BLaER1 treated with 17β-estradiol and CSF1 and Interleukin-3, amounts not matched to agents 10 nM and 100 nM (cell line): Measurements from ENCODE around the gene ZNF683.
"Not testable (repeated sequence)": the region's sequence is repeated elsewhere in the genome, so short reads cannot be mapped to it uniquely, and the experiment has no call there.

ENCODE experiments used
- H3K27ac ChIP-seq, 11 experiments: shearing (Covaris generic); formaldehyde crosslinking; 2 replicates each; pipeline ENCODE4 v1.8.1; 2022
- H3K27me3 ChIP-seq, 11 experiments: shearing (Covaris generic); formaldehyde crosslinking; 2 replicates each; pipeline ENCODE4 v1.8.1; 2022
- H3K36me3 ChIP-seq, 11 experiments: shearing (Covaris generic); formaldehyde crosslinking; 2 replicates each; pipeline ENCODE4 v1.8.1; 2022
- H3K4me1 ChIP-seq, 10 experiments: shearing (Covaris generic); formaldehyde crosslinking; 2 replicates each; pipeline ENCODE4 v1.8.1; 2022
- H3K4me2 ChIP-seq, 11 experiments: shearing (Covaris generic); formaldehyde crosslinking; 2 replicates each; pipeline ENCODE4 v1.8.1; 2022
- H3K4me3 ChIP-seq, 10 experiments: shearing (Covaris generic); formaldehyde crosslinking; 2 replicates each; pipeline ENCODE4 v1.8.1; 2022
- H3K9ac ChIP-seq, 11 experiments: shearing (Covaris generic); formaldehyde crosslinking; 2 replicates each; pipeline ENCODE4 v1.8.1; 2022
- H3K9me3 ChIP-seq, 11 experiments: shearing (Covaris generic); formaldehyde crosslinking; replicated peaks in 1 of 11; 2 replicates each; pipeline ENCODE4 v1.8.1; 2022
- H4K20me1 ChIP-seq, 11 experiments: shearing (Covaris generic); formaldehyde crosslinking; 2 replicates each; pipeline ENCODE4 v1.8.1; 2022
- Cebpa-rat ChIP-seq, 11 experiments: shearing (Covaris generic); IDR thresholded peaks; 2 replicates each; pipeline ENCODE4 v1.8.1; 2022

The ZNF683 gene

GRCh38 chr1:26337625-26338024 is 34.9 kb downstream of the ZNF683 start:
- H3K9ac ChIP-seq = no peak overlapping the region
- no peaks in the 10 kb centered on the region for H3K36me3 ChIP-seq
- 0 out of 22 replicates have a peak, but pooled peaks cover 0 to 5% (median 0%) of the 10 kb centered on the region in 11 experiments for H4K20me1 ChIP-seq
- TF ChIP-seq Cebpa-rat (IDR thresholded peaks at IDR 0.05) = no peak
- H3K27me3 ChIP-seq = peaks cover 24 to 36% (median 31%) of the 10 kb centered on the region in 11 experiments
- no peak overlapping the region for H3K4me3 ChIP-seq
- peak overlapping the region in 8 of 11 experiments; percentile 90 to 99 (median 97); a peak in 14 of 22 replicates for H3K4me2 ChIP-seq
- H3K27ac ChIP-seq = no peak overlapping the region
- H3K9me3 ChIP-seq = no peaks in the 10 kb centered on the region
- H3K4me1 ChIP-seq = peaks cover 7 to 31% (median 26%) of the 10 kb centered on the region in 10 experiments; a peak in 18 of 20 replicates

DNA sequence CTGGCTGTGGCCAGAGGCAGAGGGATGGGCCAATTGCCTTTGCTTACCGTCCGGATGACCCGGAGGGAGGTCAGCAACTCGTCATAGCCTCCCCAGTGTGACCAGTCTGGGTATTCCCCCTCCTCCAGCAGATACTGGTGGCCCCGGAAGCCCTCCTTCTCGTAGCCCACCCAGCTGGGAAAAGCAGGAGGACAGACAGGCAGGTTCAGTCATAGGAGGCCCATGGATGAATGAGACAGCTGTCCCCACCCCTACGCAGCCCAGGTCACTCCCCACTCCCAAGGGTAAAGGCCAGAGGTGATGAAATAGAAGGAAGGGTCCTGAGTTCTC is 35.4 kb downstream of the ZNF683 start:
- Histone ChIP-seq H3K36me3 (no peaks in the 10 kb centered on the region), H3K27me3 (peaks cover 24 to 36% (median 31%) of the 10 kb centered on the region in 11 experiments), H3K4me3 (peak overlapping the region in 2 of 10 experiments; percentile 55 to 66; a peak in 2 of 20 replicates), H3K4me1 (peaks cover 7 to 31% (median 26%) of the 10 kb centered on the region in 10 experiments; a peak in 18 of 20 replicates), H4K20me1 (0 out of 22 replicates have a peak, but pooled peaks cover 0 to 5% (median 0%) of the 10 kb centered on the region in 11 experiments), H3K4me2 (peak overlapping the region; percentile 90 to 99 (median 97); a peak in 20 of 22 replicates), H3K27ac (no peak overlapping the region), H3K9ac (peak overlapping the region in 2 of 11 experiments; percentile 63 to 70; a peak in 2 of 22 replicates), H3K9me3 (no peaks in the 10 kb centered on the region)
- no peak for TF ChIP-seq Cebpa-rat (IDR thresholded peaks at IDR 0.05)

- Histone ChIP-seq H3K9ac (peak overlapping the region; percentile 15 to 70 (median 58); a peak in 19 of 22 replicates), H3K4me2 (peak overlapping the region; percentile 90 to 99 (median 97)), H3K27ac (peak overlapping the region in 1 of 11 experiments; percentile 33; a peak in 2 of 22 replicates), H4K20me1 (0 out of 22 replicates have a peak, but pooled peaks cover 0 to 5% (median 0%) of the 10 kb centered on the region in 11 experiments), H3K4me1 (peaks cover 7 to 31% (median 26%) of the 10 kb centered on the region in 10 experiments; a peak in 18 of 20 replicates), H3K27me3 (peaks cover 24 to 36% (median 31%) of the 10 kb centered on the region in 11 experiments), H3K36me3 (no peaks in the 10 kb centered on the region), H3K9me3 (no peaks in the 10 kb centered on the region), H3K4me3 (peak overlapping the region; percentile 55 to 74 (median 62))
- no peak for TF ChIP-seq Cebpa-rat (IDR thresholded peaks at IDR 0.05)
Observed at GRCh38 chr1:26336477-26337205, 35.9 kb downstream of the ZNF683 start.

DNA sequence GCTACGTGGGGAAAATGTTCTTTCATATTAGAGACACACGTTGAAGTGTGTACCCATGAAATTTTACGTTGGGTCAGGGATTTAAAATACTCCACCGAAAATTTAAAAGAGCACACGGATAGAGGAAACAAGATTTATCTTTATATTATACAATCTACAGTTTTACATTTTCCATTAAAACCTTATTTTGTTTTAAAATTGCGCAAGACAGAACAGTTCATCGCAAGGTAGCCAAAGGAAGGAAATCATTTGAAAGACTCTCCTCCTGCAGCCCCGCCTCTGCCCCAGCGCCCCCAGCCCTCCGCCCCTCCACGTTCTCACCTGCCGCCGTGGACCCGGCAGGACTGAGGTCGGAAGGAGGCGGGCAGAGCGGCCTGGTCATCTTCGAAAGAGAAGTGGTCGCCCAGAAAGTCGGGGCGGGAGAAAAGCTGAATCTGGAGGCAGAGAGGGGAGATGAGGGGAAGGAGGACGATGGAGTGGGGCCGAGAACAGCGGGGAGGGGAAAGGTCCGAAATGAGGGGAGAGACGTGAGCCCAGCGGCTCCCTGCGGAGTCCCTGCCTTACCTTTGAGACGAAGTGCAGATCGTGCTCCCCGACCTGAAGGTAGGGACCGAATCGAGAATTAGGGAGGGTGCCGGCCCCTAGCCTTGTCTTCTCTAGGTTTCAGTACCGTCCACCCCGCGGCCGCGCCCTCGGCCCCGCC is 36.6 kb downstream of the ZNF683 start:
- no peak for TF ChIP-seq Cebpa-rat (IDR thresholded peaks at IDR 0.05)
- H3K27ac ChIP-seq = no peak overlapping the region
- H3K9ac ChIP-seq = peak overlapping the region; percentile 15 to 70 (median 58); a peak in 19 of 22 replicates

GRCh38 chr1:26333312-26333711 is 39.2 kb downstream of the ZNF683 start:
- not testable (repeated sequence) for H3K9ac ChIP-seq

More for the DNA sequence above, 36.6 kb downstream of the ZNF683 start:
- peaks cover 24 to 36% (median 31%) of the 10 kb centered on the region in 11 experiments for H3K27me3 ChIP-seq
- 0 out of 22 replicates have a peak, but pooled peaks cover 0 to 5% (median 0%) of the 10 kb centered on the region in 11 experiments for H4K20me1 ChIP-seq
- H3K36me3 ChIP-seq = no peaks in the 10 kb centered on the region
- H3K4me3 ChIP-seq = peak overlapping the region; percentile 55 to 74 (median 62)
- peaks cover 7 to 31% (median 26%) of the 10 kb centered on the region in 10 experiments; a peak in 18 of 20 replicates for H3K4me1 ChIP-seq
- H3K4me2 ChIP-seq = peak overlapping the region; percentile 90 to 99 (median 97)
- no peaks in the 10 kb centered on the region for H3K9me3 ChIP-seq

GRCh38 chr1:26330276-26330675 is 42.3 kb downstream of the ZNF683 start:
- peaks cover 5 to 17% (median 9%) of the 10 kb centered on the region in 11 experiments for H3K27me3 ChIP-seq
- H3K4me3 ChIP-seq = no peak overlapping the region
- peaks cover under 1 to 2% (median under 1%) of the 10 kb centered on the region in 10 experiments; a peak in 10 of 20 replicates for H3K4me1 ChIP-seq
- no peaks in the 10 kb centered on the region for H3K9me3 ChIP-seq
- no peak for TF ChIP-seq Cebpa-rat (IDR thresholded peaks at IDR 0.05)
- no peaks in the 10 kb centered on the region for H3K36me3 ChIP-seq
- H4K20me1 ChIP-seq = no peaks in the 10 kb centered on the region
- no peak overlapping the region for H3K4me2 ChIP-seq
- no peak overlapping the region; a peak in 1 of 22 replicates for H3K9ac ChIP-seq
- H3K27ac ChIP-seq = no peak overlapping the region

More at GRCh38 chr1:26333312-26333711, 39.2 kb downstream of the ZNF683 start:
- not testable (repeated sequence) for H3K4me3 ChIP-seq, H3K36me3 ChIP-seq, H3K27ac ChIP-seq, H3K9me3 ChIP-seq, H4K20me1 ChIP-seq
- peak overlapping the region in 1 of 11 experiments; percentile 23; a peak in 1 of 22 replicates for H3K4me2 ChIP-seq
- H3K4me1 ChIP-seq = peaks cover 7 to 31% (median 26%) of the 10 kb centered on the region in 10 experiments; a peak in 18 of 20 replicates
- H3K27me3 ChIP-seq = peaks cover 24 to 36% (median 31%) of the 10 kb centered on the region in 11 experiments

DNA sequence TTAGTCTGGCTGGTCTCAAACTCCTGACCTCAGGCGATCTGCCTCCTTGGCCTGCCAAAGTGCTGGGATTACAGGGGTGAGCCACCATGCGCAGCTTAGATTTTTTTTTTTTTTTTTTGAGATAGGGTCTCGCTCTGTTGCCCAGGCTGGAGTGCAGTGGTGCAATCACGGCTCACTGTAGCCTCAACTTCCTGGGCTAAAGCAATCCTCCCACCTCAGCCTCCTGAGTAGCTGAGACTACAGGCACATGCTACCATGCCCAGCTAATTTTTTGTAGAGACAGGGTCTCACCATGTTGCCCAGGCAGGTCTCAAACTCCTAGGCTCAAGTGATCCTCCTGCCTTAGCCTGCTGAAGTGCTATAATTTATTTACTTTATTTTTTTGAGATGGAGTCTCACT is 43.2 kb downstream of the ZNF683 start:
- H3K27ac ChIP-seq, H3K4me1 ChIP-seq, H3K36me3 ChIP-seq, H3K9me3 ChIP-seq, H4K20me1 ChIP-seq, H3K4me2 ChIP-seq, H3K27me3 ChIP-seq, H3K9ac ChIP-seq, H3K4me3 ChIP-seq: not testable (repeated sequence)

- Histone ChIP-seq H3K4me1 (no peaks in the 10 kb centered on the region; a peak in 1 of 20 replicates), H3K27ac (no peak overlapping the region), H3K9me3 (no peaks in the 10 kb centered on the region), H4K20me1 (no peaks in the 10 kb centered on the region), H3K9ac (no peak overlapping the region), H3K4me2 (no peak overlapping the region), H3K36me3 (no peaks in the 10 kb centered on the region), H3K4me3 (no peak overlapping the region), H3K27me3 (0 out of 22 replicates have a peak, but pooled peaks cover 0 to under 1% (median 0%) of the 10 kb centered on the region in 11 experiments)
- no peak for TF ChIP-seq Cebpa-rat (IDR thresholded peaks at IDR 0.05)
Observed at GRCh38 chr1:26328597-26328996, 44.0 kb downstream of the ZNF683 start.

- no peaks in the 10 kb centered on the region for H4K20me1 ChIP-seq
- no peak for TF ChIP-seq Cebpa-rat (IDR thresholded peaks at IDR 0.05)
- no peak overlapping the region for H3K4me2 ChIP-seq
- no peaks in the 10 kb centered on the region for H3K27me3 ChIP-seq
- no peak overlapping the region for H3K4me3 ChIP-seq
- no peaks in the 10 kb centered on the region for H3K9me3 ChIP-seq
- H3K27ac ChIP-seq = no peak overlapping the region
- 0 out of 22 replicates have a peak overlapping the region, but pooled peaks of 1 of the 11 experiments have one; percentile 10 for H3K9ac ChIP-seq
- no peaks in the 10 kb centered on the region; a peak in 1 of 20 replicates for H3K4me1 ChIP-seq
- no peaks in the 10 kb centered on the region; a peak in 1 of 22 replicates for H3K36me3 ChIP-seq
Observed at GRCh38 chr1:26327956-26328362, 44.6 kb downstream of the ZNF683 start.
